ENCODE measurements around the gene CDH9.
"Not testable (repeated sequence)": the region's sequence is repeated elsewhere in the genome, so short reads cannot be mapped to it uniquely, and the experiment has no call there.

CDH9 gene

GRCh38 chr5:26868504-26868903 is 169.9 kb downstream of the CDH9 start:
- TF ChIP-seq SPI1 (IDR thresholded peaks at IDR 0.05; ENCODE audit: borderline replicate concordance, low read depth) (no peak), GABPA (IDR thresholded peaks at IDR 0.05; ENCODE audit: low read depth) (no peak), POLR2AphosphoS5 (IDR thresholded peaks at IDR 0.05; ENCODE audit: low read depth) (no peak)
- TF ChIP-seq, protein P1, sequence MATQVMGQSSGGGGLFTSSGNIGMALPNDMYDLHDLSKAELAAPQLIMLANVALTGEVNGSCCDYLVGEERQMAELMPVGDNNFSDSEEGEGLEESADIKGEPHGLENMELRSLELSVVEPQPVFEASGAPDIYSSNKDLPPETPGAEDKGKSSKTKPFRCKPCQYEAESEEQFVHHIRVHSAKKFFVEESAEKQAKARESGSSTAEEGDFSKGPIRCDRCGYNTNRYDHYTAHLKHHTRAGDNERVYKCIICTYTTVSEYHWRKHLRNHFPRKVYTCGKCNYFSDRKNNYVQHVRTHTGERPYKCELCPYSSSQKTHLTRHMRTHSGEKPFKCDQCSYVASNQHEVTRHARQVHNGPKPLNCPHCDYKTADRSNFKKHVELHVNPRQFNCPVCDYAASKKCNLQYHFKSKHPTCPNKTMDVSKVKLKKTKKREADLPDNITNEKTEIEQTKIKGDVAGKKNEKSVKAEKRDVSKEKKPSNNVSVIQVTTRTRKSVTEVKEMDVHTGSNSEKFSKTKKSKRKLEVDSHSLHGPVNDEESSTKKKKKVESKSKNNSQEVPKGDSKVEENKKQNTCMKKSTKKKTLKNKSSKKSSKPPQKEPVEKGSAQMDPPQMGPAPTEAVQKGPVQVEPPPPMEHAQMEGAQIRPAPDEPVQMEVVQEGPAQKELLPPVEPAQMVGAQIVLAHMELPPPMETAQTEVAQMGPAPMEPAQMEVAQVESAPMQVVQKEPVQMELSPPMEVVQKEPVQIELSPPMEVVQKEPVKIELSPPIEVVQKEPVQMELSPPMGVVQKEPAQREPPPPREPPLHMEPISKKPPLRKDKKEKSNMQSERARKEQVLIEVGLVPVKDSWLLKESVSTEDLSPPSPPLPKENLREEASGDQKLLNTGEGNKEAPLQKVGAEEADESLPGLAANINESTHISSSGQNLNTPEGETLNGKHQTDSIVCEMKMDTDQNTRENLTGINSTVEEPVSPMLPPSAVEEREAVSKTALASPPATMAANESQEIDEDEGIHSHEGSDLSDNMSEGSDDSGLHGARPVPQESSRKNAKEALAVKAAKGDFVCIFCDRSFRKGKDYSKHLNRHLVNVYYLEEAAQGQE (IDR thresholded peaks at IDR 0.05; ENCODE audit: insufficient replicate concordance, low read depth): no peak
- TF ChIP-seq, protein P2, sequence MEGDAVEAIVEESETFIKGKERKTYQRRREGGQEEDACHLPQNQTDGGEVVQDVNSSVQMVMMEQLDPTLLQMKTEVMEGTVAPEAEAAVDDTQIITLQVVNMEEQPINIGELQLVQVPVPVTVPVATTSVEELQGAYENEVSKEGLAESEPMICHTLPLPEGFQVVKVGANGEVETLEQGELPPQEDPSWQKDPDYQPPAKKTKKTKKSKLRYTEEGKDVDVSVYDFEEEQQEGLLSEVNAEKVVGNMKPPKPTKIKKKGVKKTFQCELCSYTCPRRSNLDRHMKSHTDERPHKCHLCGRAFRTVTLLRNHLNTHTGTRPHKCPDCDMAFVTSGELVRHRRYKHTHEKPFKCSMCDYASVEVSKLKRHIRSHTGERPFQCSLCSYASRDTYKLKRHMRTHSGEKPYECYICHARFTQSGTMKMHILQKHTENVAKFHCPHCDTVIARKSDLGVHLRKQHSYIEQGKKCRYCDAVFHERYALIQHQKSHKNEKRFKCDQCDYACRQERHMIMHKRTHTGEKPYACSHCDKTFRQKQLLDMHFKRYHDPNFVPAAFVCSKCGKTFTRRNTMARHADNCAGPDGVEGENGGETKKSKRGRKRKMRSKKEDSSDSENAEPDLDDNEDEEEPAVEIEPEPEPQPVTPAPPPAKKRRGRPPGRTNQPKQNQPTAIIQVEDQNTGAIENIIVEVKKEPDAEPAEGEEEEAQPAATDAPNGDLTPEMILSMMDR (IDR thresholded peaks at IDR 0.05; ENCODE audit: insufficient read depth, low read length): no peak
- DNase-seq (ENCODE audit: low read depth in 1 of 2, low spot score in 1 of 2): no peak
- H3K4me3 ChIP-seq (replicated peaks; ENCODE audit: insufficient read depth, low read length): no peak overlapping the region

DNA sequence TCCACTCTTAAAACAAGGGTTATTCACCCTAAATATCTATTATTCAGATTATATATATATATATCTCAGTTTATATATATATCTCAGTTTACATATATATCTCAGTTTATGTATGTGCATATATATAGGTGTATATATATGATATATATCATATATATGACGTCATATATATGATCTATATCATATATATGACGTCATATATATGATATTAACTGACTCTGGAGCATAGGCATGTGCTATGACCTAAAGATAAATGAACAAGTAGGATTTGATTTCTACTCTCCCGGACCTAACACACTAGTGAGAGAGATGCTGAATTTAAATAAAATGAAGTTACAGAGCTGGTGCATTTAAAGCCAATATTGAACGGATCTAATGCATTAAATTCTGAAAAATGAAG is 174.3 kb downstream of the CDH9 start:
- H3K27ac ChIP-seq (replicated peaks): no peak overlapping the region
- no peaks in the 10 kb centered on the region for H3K27me3 ChIP-seq (ENCODE audit: insufficient read depth, poor library complexity, severe bottlenecking)
- DNase-seq (ENCODE audit: low read depth in 1 of 2, low spot score in 1 of 2): no peak
- TF ChIP-seq, protein P1 (IDR thresholded peaks at IDR 0.05; ENCODE audit: insufficient replicate concordance, low read depth): no peak
- no peak for TF ChIP-seq SPI1 (IDR thresholded peaks at IDR 0.05; ENCODE audit: borderline replicate concordance, low read depth)
- no peak overlapping the region for H3K4me3 ChIP-seq (replicated peaks; ENCODE audit: insufficient read depth, low read length)

More at GRCh38 chr5:26868504-26868903, 169.9 kb downstream of the CDH9 start:
- Histone ChIP-seq H3K27me3 (ENCODE audit: insufficient read depth, poor library complexity, severe bottlenecking) (no peaks in the 10 kb centered on the region), H3K27ac (replicated peaks) (no peak overlapping the region)

DNA sequence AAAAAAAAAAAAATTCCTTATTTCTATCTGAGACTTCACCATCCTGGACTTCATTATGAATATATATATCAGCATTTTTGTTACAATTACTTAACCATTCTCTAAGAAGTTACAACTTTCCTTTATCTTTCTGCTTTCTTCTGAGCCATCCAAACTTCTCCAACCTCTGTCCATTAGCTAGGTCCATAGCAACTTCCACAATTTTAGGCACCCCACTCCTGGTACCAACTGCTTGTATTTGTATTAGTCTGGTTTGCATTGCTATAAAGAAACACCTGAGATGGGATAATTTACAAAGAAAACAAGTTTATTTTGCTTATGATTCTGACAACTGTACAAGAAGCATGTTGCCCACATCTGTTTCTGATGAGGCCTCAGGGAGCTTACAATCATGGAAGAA is 182.1 kb downstream of the CDH9 start:
- DNase-seq (ENCODE audit: low read depth in 1 of 2, low spot score in 1 of 2): no peak
- no peak for TF ChIP-seq GABPA (IDR thresholded peaks at IDR 0.05; ENCODE audit: low read depth)
- TF ChIP-seq SPI1 (IDR thresholded peaks at IDR 0.05; ENCODE audit: borderline replicate concordance, low read depth): no peak
- TF ChIP-seq, protein P1 (IDR thresholded peaks at IDR 0.05; ENCODE audit: insufficient replicate concordance, low read depth): no peak
- TF ChIP-seq, protein P2 (IDR thresholded peaks at IDR 0.05; ENCODE audit: insufficient read depth, low read length): no peak
- Histone ChIP-seq H3K27ac (replicated peaks) (no peak overlapping the region), H3K4me3 (replicated peaks; ENCODE audit: insufficient read depth, low read length) (no peak overlapping the region), H3K27me3 (ENCODE audit: insufficient read depth, poor library complexity, severe bottlenecking) (no peaks in the 10 kb centered on the region)

- DNase-seq (ENCODE audit: low read depth in 1 of 2, low spot score in 1 of 2); H3K27me3 ChIP-seq (ENCODE audit: insufficient read depth, poor library complexity, severe bottlenecking); H3K27ac ChIP-seq (replicated peaks); H3K4me3 ChIP-seq (replicated peaks; ENCODE audit: insufficient read depth, low read length): not testable (repeated sequence)
Observed at GRCh38 chr5:26852450-26852849, 185.9 kb downstream of the CDH9 start.
